K562 (cell line): Measurements from ENCODE around the gene TRMT2A. TPM values are rescaled to one million over a fixed set of nuclear protein-coding genes. Genes with fewer than 3 reads are reported as not detected.

Experiments
- BRD9 ChIP-seq: fragments of 450-650 bp; IDR thresholded peaks from 2 replicates; pipeline ENCODE4 v1.6.1; 2018; ENCODE audit warnings: low read depth; ENCODE audit not compliant: partially characterized antibody
- CAMTA2 ChIP-seq: fragments of 250-450 bp; sonication (Bioruptor Pico); conservative IDR thresholded peaks from 2 replicates; pipeline ENCODE4 v1.5.1; 2022
- CHD7 ChIP-seq: fragments of 200-600 bp; sonication (generic); IDR thresholded peaks from one replicate; pipeline ENCODE4 v1.6.1; 2012; ENCODE audit warnings: mild to moderate bottlenecking, low read depth, low read length, inconsistent platforms
- HMG20A ChIP-seq: fragments of 450-650 bp; formaldehyde crosslinking; conservative IDR thresholded peaks from 2 replicates; pipeline ENCODE4 v1.4.0; 2020; ENCODE audit warnings: mild to moderate bottlenecking, mixed read lengths
- SMAD4 ChIP-seq: fragments of 250-450 bp; sonication (Bioruptor Pico); conservative IDR thresholded peaks from 2 replicates; pipeline ENCODE4 v1.8.0; 2021; ENCODE audit warnings: inconsistent platforms, mild to moderate bottlenecking, moderate library complexity
- SNRNP70 ChIP-seq: fragments of 200-400 bp; formaldehyde crosslinking; optimal IDR thresholded peaks from 2 replicates; pipeline ENCODE3; 2017; ENCODE audit warnings: low read depth, low read length
- TEAD1 ChIP-seq, 2 experiments: fragments of 450-650 bp in 1 of 2; sonication (generic) in 1 of 2; formaldehyde crosslinking; IDR thresholded peaks; 2 replicates each; pipeline versions ENCODE4 v1.4.0 to v1.8.0; 2020 to 2022; ENCODE audit warnings: mild to moderate bottlenecking in 2 of 2, missing genetic modification reagents in 1 of 2
- TFAP4 ChIP-seq: sonication (generic); formaldehyde crosslinking; IDR thresholded peaks from 2 replicates; pipeline ENCODE4 v1.8.0; 2022; ENCODE audit warnings: missing genetic modification reagents, mild to moderate bottlenecking, moderate library complexity, borderline replicate concordance
- WHSC1 ChIP-seq: IDR thresholded peaks from one replicate; pipeline ENCODE4 v1.6.1; 2012; ENCODE audit warnings: low read length, control low read depth, inconsistent platforms
- ZNF239 ChIP-seq: fragments of 250-450 bp; sonication (Bioruptor Pico); IDR thresholded peaks from 2 replicates; pipeline ENCODE4 v1.4.0; 2020; ENCODE audit warnings: mild to moderate bottlenecking
- polyA plus RNA-seq, 8 experiments: library from polyadenylated mRNA; depleted of rRNA in 4 of 8; stranded (reverse) in 5 of 8; unstranded in 3 of 8; fragments of >200 nt; fragmentation: Nextera tagmentation in 2 of 8; fragmentation: Illumina TruSeq in 1 of 8; extraction: Ambion mirVana in 2 of 8; extraction: Trizol in 1 of 8; gene quantifications; 2 replicates each; pipeline versions ENCODE4 v1.2.1 to v1.2.3, GENCODE V29; 2011 to 2014; ENCODE audit warnings: inconsistent platforms in 1 of 8, missing spikeins in 1 of 8
- total RNA-seq, 7 experiments: library from RNA; depleted of rRNA in 6 of 7; stranded (reverse); fragments of >200 nt in 6 of 7; fragmentation: Illumina TruSeq in 2 of 7; extraction: Trizol in 2 of 7; gene quantifications; 2 replicates each; pipeline versions ENCODE4 v1.2.1 to v1.2.3, GENCODE V29; 2011 to 2021; ENCODE audit warnings: low replicate concordance in 1 of 7

The TRMT2A gene
- total and polyA plus RNA-seq, 9 of the 15 experiments (the other 6 are each of a cell fraction or from before 2014, with no cell fraction given): 1.6 to 265 (median 140) TPM

GRCh38 chr22:20071524-20071972 lies 45.5 kb downstream of the TRMT2A start (continued):
- TF ChIP-seq CHD7 (no peak), BRD9 (no peak), SMAD4 (CRISPR knock-in tag) (0 out of 2 replicates have a peak, but pooled peaks have one; percentile 67), HMG20A (no peak), WHSC1 (no peak), CAMTA2 (CRISPR knock-in tag) (0 out of 2 replicates have a peak, but pooled peaks have one; percentile 21), TFAP4 (no peak), SNRNP70 (peak; percentile 23), TEAD1 (CRISPR knock-in tag; IDR thresholded peaks at IDR 0.05) (peak in 1 of 2 experiments; percentile 65; a peak in 1 of 4 replicates), ZNF239 (CRISPR knock-in tag) (no peak)
